Measurements from ENCODE around the gene STK25.

DNA sequence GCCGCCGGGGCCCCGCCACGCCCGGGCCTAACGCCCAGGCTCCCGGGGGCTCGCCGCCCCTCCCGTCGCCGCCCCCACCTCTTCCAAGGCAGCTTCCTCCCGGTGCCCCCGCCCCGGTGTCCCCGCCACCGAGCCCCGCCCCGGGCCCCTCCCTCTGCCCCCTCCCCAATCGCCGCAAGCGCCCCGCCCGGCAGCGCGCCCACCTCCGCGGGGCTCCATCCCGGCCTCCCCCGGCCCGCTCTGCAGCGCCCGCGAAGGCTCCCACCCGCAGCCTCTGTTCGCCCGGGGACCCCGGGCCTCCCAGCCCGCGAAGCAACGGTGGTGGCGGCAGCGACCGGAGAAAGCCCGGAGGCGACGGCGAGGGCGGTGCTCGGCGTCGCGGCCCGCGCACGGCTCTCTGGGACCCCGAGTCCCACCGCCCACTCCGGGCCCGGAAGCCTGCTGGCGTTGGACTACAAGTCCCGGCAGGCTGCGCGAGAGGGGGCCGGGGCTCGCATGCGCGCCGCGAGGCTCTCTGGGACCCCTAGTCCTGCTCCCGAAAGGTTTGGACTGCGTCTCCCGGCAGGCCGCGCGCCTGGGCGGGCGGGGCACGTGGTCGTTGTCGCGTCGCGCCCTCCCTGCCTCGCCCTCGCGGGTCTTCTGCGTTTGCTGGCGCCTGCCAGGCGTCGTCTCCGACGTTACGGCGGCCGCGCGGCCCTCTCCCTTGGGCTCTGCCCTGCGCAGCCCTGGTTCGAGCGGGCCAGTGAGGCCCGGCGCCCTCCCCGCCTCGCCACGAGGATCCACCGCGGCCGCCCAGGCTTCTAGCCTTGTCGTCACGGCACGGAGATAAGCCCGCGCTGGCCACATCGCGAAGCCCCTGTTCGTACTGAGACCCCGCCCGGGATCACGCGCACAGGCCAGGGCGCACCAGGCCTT is at the start of gene STK25:
- TF ChIP-seq, protein P1, sequence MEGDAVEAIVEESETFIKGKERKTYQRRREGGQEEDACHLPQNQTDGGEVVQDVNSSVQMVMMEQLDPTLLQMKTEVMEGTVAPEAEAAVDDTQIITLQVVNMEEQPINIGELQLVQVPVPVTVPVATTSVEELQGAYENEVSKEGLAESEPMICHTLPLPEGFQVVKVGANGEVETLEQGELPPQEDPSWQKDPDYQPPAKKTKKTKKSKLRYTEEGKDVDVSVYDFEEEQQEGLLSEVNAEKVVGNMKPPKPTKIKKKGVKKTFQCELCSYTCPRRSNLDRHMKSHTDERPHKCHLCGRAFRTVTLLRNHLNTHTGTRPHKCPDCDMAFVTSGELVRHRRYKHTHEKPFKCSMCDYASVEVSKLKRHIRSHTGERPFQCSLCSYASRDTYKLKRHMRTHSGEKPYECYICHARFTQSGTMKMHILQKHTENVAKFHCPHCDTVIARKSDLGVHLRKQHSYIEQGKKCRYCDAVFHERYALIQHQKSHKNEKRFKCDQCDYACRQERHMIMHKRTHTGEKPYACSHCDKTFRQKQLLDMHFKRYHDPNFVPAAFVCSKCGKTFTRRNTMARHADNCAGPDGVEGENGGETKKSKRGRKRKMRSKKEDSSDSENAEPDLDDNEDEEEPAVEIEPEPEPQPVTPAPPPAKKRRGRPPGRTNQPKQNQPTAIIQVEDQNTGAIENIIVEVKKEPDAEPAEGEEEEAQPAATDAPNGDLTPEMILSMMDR (conservative IDR thresholded peaks at IDR 0.05), result no peak
- TF ChIP-seq ZFX (IDR thresholded peaks at IDR 0.05), result peak; percentile 75

Measured in C4-2B (cell line).